PC-3 (cell line): ENCODE measurements around the gene DUSP2. TPM values are rescaled to one million over a fixed set of nuclear protein-coding genes. Genes with fewer than 3 reads are reported as not detected.

Source experiments
- ATAC-seq: fragments of 200-7000 bp; cut with Tn5 transposase; 2 replicates; pipeline ENCODE4 v1.9.1; 2020; ENCODE audit warnings: mild to moderate bottlenecking, moderate library complexity
- BruUV-seq: library from RNA; stranded (reverse); fragments of 400-500 nt; replicated peaks from 2 replicates; lab custom pipeline; 2021; lab: Mats Ljungman, UMichigan
- CTCF ChIA-PET: fragments of 300-600 bp; sonication (Branson Sonifier 250); formaldehyde crosslinking; loops from one replicate; lab custom pipeline; 2022; ENCODE audit warnings: antibody characterized with exemption; lab: Charles Lee
- POLR2A ChIA-PET: fragments of 300-600 bp; sonication (Branson Sonifier 250); formaldehyde crosslinking; loops from one replicate; lab custom pipeline; 2022; ENCODE audit warnings: antibody characterized with exemption; ENCODE audit not compliant: unreplicated experiment; lab: Charles Lee
- DNase-seq: peaks from one replicate; pipeline ENCODE4 v3.0.0-alpha.2; 2015
- H2AFZ ChIP-seq: fragments of 300-600 bp; sonication (generic); 2 replicates; pipeline ENCODE4 v1.6.0; 2016; ENCODE audit warnings: antibody characterized with exemption, low read length
- H3F3A ChIP-seq: fragments of 300-600 bp; sonication (generic); one replicate; pipeline ENCODE4 v1.6.0; 2017; ENCODE audit warnings: antibody characterized with exemption, low read length, control low read depth, mild to moderate bottlenecking; ENCODE audit not compliant: unreplicated experiment
- H3K27ac ChIP-seq: fragments of 300-600 bp; sonication (generic); 2 replicates; pipeline ENCODE4 v1.5.1; 2016; ENCODE audit warnings: mild to moderate bottlenecking, low read length
- H3K27me3 ChIP-seq: fragments of 300-600 bp; sonication (generic); 2 replicates; pipeline ENCODE4 v1.6.1; 2016; ENCODE audit warnings: low read length, mixed read lengths
- H3K36me3 ChIP-seq: fragments of 300-600 bp; sonication (generic); 2 replicates; pipeline ENCODE4 v1.6.1; 2016; ENCODE audit warnings: low read depth, mixed run types, low read length, mixed read lengths
- H3K4me1 ChIP-seq: fragments of 300-600 bp; sonication (generic); 2 replicates; pipeline ENCODE4 v1.5.1; 2016; ENCODE audit warnings: low read length; ENCODE audit not compliant: insufficient read depth
- H3K4me2 ChIP-seq: fragments of 300-600 bp; sonication (generic); 2 replicates; pipeline ENCODE4 v1.6.0; 2016; ENCODE audit warnings: low read length
- H3K4me3 ChIP-seq: fragments of 300-600 bp; sonication (generic); 2 replicates; pipeline ENCODE4 v1.5.1; 2016; ENCODE audit warnings: mild to moderate bottlenecking, low read length, mixed read lengths
- H3K79me2 ChIP-seq: fragments of 300-600 bp; sonication (generic); 2 replicates; pipeline ENCODE4 v1.6.1; 2017; ENCODE audit warnings: low read length, mixed read lengths
- H3K9ac ChIP-seq: fragments of 300-600 bp; sonication (generic); 2 replicates; pipeline ENCODE4 v1.6.0; 2016; ENCODE audit warnings: mild to moderate bottlenecking, low read length
- H3K9me2 ChIP-seq: fragments of 300-600 bp; sonication (generic); replicated peaks from 2 replicates; pipeline ENCODE4 v1.6.1; 2016; ENCODE audit warnings: mixed run types, low read length, mixed read lengths
- H3K9me3 ChIP-seq: fragments of 300-600 bp; sonication (generic); 2 replicates; pipeline ENCODE4 v1.6.1; 2016; ENCODE audit warnings: low read length, mixed read lengths
- H4K20me1 ChIP-seq: fragments of 300-600 bp; sonication (generic); 2 replicates; pipeline ENCODE4 v1.6.1; 2016; ENCODE audit warnings: low read length, mixed read lengths
- EZH2 ChIP-seq: fragments of 300-600 bp; sonication (generic); IDR thresholded peaks from one replicate; pipeline ENCODE4 v1.6.1; 2017; ENCODE audit warnings: antibody characterized with exemption, mild to moderate bottlenecking, low read length; ENCODE audit not compliant: unreplicated experiment
- EZH2phosphoT487 ChIP-seq: fragments of 300-600 bp; sonication (generic); IDR thresholded peaks from 2 replicates; pipeline ENCODE4 v1.6.1; 2018; ENCODE audit warnings: mild to moderate bottlenecking, antibody characterized with exemption, low read length, borderline replicate concordance
- intact Hi-C: fragments of 100-400 bp; cut with micrococcal nuclease; formaldehyde crosslinking; loops from 2 replicates; pipeline ENCODE4 v1.9.0; 2023
- total RNA-seq: library from RNA; depleted of rRNA; stranded (reverse); fragments of >200 nt; gene quantifications from 2 replicates; pipeline ENCODE4 v1.2.3, GENCODE V29; 2014
- TF ChIP-seq, protein P1 (sequence below): fragments of 300-600 bp; sonication (generic); conservative IDR thresholded peaks from 2 replicates; pipeline ENCODE4 v1.5.1; 2017; ENCODE audit warnings: antibody characterized with exemption, low read depth, mild to moderate bottlenecking, low read length

Gene DUSP2
- total RNA-seq, 1 experiment from 2014 or later: 6.9 TPM

DNA sequence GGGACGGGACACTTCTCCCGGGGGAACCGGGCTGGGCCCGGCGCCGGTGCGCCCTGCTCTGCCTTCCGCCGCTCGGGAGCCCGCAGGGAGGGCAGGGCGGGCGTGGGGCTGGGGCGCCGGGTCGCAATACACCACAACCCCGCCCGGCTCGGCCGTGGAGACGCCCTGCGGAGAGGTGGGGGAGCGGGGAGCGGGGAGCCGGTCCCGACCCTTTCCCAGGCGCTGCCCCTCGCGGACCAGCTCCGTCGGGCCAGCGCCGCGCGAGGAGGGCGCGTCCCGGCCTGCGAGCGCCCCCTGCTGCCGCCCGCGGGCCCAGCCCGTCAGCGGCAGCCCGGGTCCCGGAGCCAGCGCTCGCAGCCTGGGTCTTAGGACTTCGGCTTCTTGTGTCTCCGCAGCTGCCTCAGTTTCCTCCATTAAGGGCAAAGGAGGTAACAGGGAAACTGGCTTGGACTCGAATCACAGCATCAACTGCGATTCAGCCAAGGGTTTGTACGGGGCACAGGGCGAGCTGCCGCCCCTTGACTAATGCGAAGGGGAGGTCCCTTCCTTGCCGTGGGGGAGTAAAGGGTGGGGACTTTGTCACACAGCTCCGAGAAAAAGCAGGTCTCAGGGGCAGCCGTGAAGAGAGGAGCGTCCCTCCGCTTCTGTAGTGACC, 28.2 kb downstream of the DUSP2 start:
- Histone ChIP-seq H3K79me2 (no peaks in the 10 kb centered on the region), H2AFZ (peak overlapping the region; percentile 81), H3K9me2 (no peaks in the 10 kb centered on the region), H3K4me3 (peak overlapping the region; percentile 64), H3K27me3 (peaks cover 18% of the 10 kb centered on the region), H3K4me1 (peaks cover 7% of the 10 kb centered on the region), H3K9me3 (no peaks in the 10 kb centered on the region), H4K20me1 (no peaks in the 10 kb centered on the region), H3K9ac (no peak overlapping the region), H3K27ac (no peak overlapping the region), H3K4me2 (peak overlapping the region; percentile 94), H3K36me3 (no peaks in the 10 kb centered on the region), H3F3A (no peaks in the 10 kb centered on the region)
- DNase-seq (peak; percentile 60), ATAC-seq (peak; percentile 86)
- intact Hi-C loops: no loop called here
- BruUV-seq: no TSS peak
- ChIA-PET CTCF (interaction anchor here (1.0 to 1.3 kb wide), 3 partner anchors 54 to 124 kb away, joined by 3 to 7 read pairs (median 7); no protein-coding TSS in a partner anchor), POLR2A (no interaction called here)
- TF ChIP-seq EZH2: no peak
- TF ChIP-seq, protein P1, sequence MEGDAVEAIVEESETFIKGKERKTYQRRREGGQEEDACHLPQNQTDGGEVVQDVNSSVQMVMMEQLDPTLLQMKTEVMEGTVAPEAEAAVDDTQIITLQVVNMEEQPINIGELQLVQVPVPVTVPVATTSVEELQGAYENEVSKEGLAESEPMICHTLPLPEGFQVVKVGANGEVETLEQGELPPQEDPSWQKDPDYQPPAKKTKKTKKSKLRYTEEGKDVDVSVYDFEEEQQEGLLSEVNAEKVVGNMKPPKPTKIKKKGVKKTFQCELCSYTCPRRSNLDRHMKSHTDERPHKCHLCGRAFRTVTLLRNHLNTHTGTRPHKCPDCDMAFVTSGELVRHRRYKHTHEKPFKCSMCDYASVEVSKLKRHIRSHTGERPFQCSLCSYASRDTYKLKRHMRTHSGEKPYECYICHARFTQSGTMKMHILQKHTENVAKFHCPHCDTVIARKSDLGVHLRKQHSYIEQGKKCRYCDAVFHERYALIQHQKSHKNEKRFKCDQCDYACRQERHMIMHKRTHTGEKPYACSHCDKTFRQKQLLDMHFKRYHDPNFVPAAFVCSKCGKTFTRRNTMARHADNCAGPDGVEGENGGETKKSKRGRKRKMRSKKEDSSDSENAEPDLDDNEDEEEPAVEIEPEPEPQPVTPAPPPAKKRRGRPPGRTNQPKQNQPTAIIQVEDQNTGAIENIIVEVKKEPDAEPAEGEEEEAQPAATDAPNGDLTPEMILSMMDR: peak; percentile 72

- Histone ChIP-seq H3K9me2 (no peaks in the 10 kb centered on the region), H2AFZ (peak within 1 kb of the TSS; percentile 81), H4K20me1 (no peaks in the 10 kb centered on the region), H3K27ac (no peak within 1 kb of the TSS), H3K27me3 (peaks cover 13% of the 10 kb centered on the region), H3K9ac (no peak within 1 kb of the TSS), H3K79me2 (no peaks in the 10 kb centered on the region), H3K4me1 (peaks cover 7% of the 10 kb centered on the region), H3K4me3 (peak within 1 kb of the TSS; percentile 64), H3K4me2 (peak within 1 kb of the TSS; percentile 94), H3F3A (no peaks in the 10 kb centered on the region), H3K36me3 (no peaks in the 10 kb centered on the region), H3K9me3 (no peaks in the 10 kb centered on the region)
- BruUV-seq: no TSS peak
- ChIA-PET POLR2A (no interaction called here), CTCF (interaction anchor here (1.0 to 1.3 kb wide), 3 partner anchors 53 to 124 kb away, joined by 3 to 7 read pairs (median 7); no protein-coding TSS in a partner anchor)
- ATAC-seq: peak; percentile 58
- intact Hi-C loops: no loop called here
- DNase-seq: peak; percentile 52
- TF ChIP-seq EZH2phosphoT487 (no peak), EZH2 (no peak)
- TF ChIP-seq, protein P1: no peak
These were observed 28.8 kb downstream of the DUSP2 start, which contains the start of gene ADRA2B for GRCh38 chr2:96116424-96116878. Gene ADRA2B, minus strand, starts transcription at chr2:96116571. Its CDS starts 422 bp downstream, at chr2:96116149.
